Upper lobe of right lung (tissue), 1 donor: ENCODE results near the gene MICU1. TPM values are rescaled to one million over a fixed set of nuclear protein-coding genes. Genes with fewer than 3 reads are reported as not detected.

Experiments
- ATAC-seq: fragments of 200-7000 bp; cut with Tn5 transposase; one replicate; pipeline ENCODE4 v1.9.1; 2020; ENCODE audit warnings: mild to moderate bottlenecking, moderate library complexity
- DNase-seq: peaks from one replicate; pipeline ENCODE4 v3.0.0-alpha.2; 2020
- H3K27ac ChIP-seq: fragments of 200-600 bp; one replicate; pipeline ENCODE4 v1.8.0; 2022
- H3K27me3 ChIP-seq: fragments of 200-600 bp; one replicate; pipeline ENCODE4 v1.8.0; 2022; ENCODE audit warnings: mild to moderate bottlenecking
- H3K36me3 ChIP-seq: fragments of 200-600 bp; one replicate; pipeline ENCODE4 v1.8.0; 2022
- H3K4me1 ChIP-seq: fragments of 200-600 bp; one replicate; pipeline ENCODE4 v1.8.0; 2022
- H3K4me3 ChIP-seq: fragments of 200-600 bp; one replicate; pipeline ENCODE4 v1.8.0; 2022; ENCODE audit warnings: mild to moderate bottlenecking
- H3K9me3 ChIP-seq: fragments of 200-600 bp; one replicate; pipeline ENCODE4 v1.8.0; 2022
- intact Hi-C: fragments of 100-400 bp; cut with DNase I; formaldehyde crosslinking; loops from one replicate; pipeline ENCODE4 v1.11.0; 2022
- total RNA-seq: library from RNA; stranded (reverse); fragmentation: NEBNext Ultra II Directional; extraction: Animal tissue kit (Norgen Biotek cat#: 25700); gene quantifications from one replicate; pipeline ENCODE4 v1.2.1, GENCODE V29; 2021
- TF ChIP-seq, protein P1 (sequence below): fragments of 200-600 bp; IDR thresholded peaks from one replicate; pipeline ENCODE4 v1.8.0; 2022; ENCODE audit warnings: antibody characterized with exemption
- donor health status: DM: no; HTN: yes; CAD: no; lungs with severe emphysema.

MICU1 gene
- total RNA-seq, 1 donor from 2014 or later = 52.2 TPM

DNA sequence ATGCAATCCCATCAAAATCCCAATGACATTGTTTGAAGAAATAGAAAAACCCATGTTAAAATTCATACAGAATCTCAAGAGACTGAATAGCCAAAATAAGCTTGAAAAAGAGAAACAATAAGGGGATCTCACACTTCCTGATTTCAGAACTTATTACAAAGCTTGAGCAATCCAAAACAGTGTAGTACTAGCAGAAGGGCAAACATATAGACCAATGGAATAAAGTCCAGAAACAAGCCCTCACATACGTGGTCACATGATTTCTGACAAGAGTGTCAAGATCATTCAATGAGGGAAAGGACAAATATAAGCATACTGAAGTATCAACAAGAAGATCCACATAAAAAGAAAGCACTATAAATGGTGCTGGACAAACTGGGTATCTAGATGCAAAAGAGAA, 31.9 kb downstream of the MICU1 start:
- intact Hi-C loops = no loop called here
- no peaks in the 10 kb centered on the region for H3K9me3 ChIP-seq
- TF ChIP-seq, protein P1, sequence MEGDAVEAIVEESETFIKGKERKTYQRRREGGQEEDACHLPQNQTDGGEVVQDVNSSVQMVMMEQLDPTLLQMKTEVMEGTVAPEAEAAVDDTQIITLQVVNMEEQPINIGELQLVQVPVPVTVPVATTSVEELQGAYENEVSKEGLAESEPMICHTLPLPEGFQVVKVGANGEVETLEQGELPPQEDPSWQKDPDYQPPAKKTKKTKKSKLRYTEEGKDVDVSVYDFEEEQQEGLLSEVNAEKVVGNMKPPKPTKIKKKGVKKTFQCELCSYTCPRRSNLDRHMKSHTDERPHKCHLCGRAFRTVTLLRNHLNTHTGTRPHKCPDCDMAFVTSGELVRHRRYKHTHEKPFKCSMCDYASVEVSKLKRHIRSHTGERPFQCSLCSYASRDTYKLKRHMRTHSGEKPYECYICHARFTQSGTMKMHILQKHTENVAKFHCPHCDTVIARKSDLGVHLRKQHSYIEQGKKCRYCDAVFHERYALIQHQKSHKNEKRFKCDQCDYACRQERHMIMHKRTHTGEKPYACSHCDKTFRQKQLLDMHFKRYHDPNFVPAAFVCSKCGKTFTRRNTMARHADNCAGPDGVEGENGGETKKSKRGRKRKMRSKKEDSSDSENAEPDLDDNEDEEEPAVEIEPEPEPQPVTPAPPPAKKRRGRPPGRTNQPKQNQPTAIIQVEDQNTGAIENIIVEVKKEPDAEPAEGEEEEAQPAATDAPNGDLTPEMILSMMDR = no peak

DNA sequence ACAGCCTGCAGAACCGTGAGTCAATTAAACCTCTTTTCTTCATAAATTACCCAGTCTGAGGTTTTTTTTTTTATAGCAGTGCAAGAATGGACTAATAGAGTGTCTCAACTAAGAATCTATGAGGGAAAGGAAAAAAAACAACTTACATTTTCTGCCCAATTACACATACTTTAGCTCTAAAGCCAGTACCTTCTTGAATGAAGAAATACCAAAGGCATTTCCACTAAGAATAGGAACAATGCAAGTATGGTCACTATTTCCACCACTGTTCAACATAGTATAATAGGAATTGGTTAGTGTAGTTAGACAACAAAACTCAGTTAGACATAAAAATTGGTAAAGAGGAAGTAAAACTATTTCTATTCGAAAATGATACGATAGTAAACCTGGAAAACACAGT, 37.6 kb downstream of the MICU1 start:
- intact Hi-C loops = no loop called here
- no peaks in the 10 kb centered on the region for H3K27me3 ChIP-seq
- no peaks in the 10 kb centered on the region for H3K36me3 ChIP-seq
- TF ChIP-seq, protein P1 = no peak
- H3K9me3 ChIP-seq = no peaks in the 10 kb centered on the region
- no peak overlapping the region for H3K4me3 ChIP-seq
- no peak for DNase-seq
- H3K4me1 ChIP-seq = no peaks in the 10 kb centered on the region
- no peak for ATAC-seq
- H3K27ac ChIP-seq = no peak overlapping the region

More for the DNA sequence above, 31.9 kb downstream of the MICU1 start:
- no peaks in the 10 kb centered on the region for H3K36me3 ChIP-seq
- H3K27me3 ChIP-seq = no peaks in the 10 kb centered on the region
- DNase-seq = no peak
- peak; percentile 71 for ATAC-seq
- H3K4me1 ChIP-seq = no peaks in the 10 kb centered on the region
- H3K4me3 ChIP-seq = no peak overlapping the region
- no peak overlapping the region for H3K27ac ChIP-seq

DNA sequence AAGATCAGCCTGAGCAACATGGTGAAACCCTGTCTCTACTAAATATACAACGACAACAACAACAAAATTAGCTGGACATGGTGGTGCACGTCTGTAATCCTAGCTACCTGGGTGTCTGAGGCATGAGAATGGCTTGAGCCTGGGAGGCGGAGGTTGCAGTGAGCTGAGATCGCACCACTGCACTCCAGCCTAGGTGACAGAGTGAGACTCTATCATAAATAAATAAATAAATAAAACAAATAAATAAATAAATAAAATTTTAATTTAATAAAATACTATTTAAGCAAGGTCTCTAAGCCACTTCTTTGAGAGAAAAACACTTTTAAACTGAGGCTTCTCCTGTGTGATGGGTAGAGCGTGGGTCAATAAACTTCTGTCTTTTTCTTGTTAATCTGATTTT, 38.3 kb downstream of the MICU1 start:
- DNase-seq (no peak), ATAC-seq (no peak)
- H3K9me3 ChIP-seq = no peaks in the 10 kb centered on the region
- TF ChIP-seq, protein P1 = no peak
- H3K4me1 ChIP-seq = no peaks in the 10 kb centered on the region
- H3K36me3 ChIP-seq = no peaks in the 10 kb centered on the region
- H3K4me3 ChIP-seq = no peak overlapping the region
- intact Hi-C loops = no loop called here
- H3K27ac ChIP-seq = no peak overlapping the region
- no peaks in the 10 kb centered on the region for H3K27me3 ChIP-seq

DNA sequence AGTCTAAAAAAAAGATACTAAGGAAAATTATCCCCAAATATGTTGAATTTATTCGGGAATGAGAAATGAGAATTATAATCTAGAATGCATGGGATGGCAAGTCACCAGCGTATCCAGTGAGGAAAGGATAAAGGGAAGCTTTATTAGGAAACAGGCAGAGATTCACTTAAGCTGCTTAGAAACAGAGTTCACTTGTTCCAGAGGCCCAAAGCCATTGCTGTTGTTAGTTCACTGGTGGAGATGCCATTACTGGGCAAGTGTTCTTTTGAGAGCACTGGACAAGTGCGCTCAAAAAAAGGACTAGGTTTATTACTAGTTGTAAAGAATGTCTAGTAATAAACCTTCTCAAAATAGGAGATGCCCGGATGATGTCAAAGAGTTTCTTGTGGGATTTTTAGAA, 51.2 kb downstream of the MICU1 start:
- H3K4me1 ChIP-seq = no peaks in the 10 kb centered on the region
- no peaks in the 10 kb centered on the region for H3K36me3 ChIP-seq
- no peak overlapping the region for H3K4me3 ChIP-seq
- DNase-seq (no peak), ATAC-seq (no peak)
- intact Hi-C loops = no loop called here
- H3K27ac ChIP-seq = no peak overlapping the region
- no peaks in the 10 kb centered on the region for H3K9me3 ChIP-seq
- no peaks in the 10 kb centered on the region for H3K27me3 ChIP-seq
- TF ChIP-seq, protein P1 = no peak

DNA sequence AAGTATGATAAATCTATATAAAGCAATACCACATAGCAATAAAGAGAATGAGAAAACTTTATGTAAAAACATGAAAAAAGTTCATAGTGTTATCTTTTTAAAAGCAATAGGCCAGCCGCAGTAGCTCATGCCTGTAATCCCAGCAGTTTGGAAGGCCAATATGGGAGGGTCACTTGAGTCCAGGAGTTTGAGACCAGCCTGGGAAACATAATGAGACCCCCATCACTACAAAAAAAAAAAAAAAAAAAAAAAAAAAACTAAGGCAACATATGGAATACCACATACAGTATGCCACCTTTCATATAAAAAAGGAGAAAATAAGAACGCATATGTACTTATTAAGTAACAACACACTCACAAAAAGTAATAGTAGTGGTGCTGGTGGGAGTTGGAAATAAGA, 52.8 kb downstream of the MICU1 start:
- no peak overlapping the region for H3K27ac ChIP-seq
- no peak for DNase-seq
- no peak for ATAC-seq
- H3K27me3 ChIP-seq = no peaks in the 10 kb centered on the region
- H3K36me3 ChIP-seq = no peaks in the 10 kb centered on the region
- H3K9me3 ChIP-seq = no peaks in the 10 kb centered on the region
- H3K4me3 ChIP-seq = no peak overlapping the region
- no peaks in the 10 kb centered on the region for H3K4me1 ChIP-seq
- TF ChIP-seq, protein P1 = no peak
- intact Hi-C loops = no loop called here
